HG02588 (cell line): ENCODE measurements around the gene GLT1D1.
"Not testable (repeated sequence)": the region's sequence is repeated elsewhere in the genome, so short reads cannot be mapped to it uniquely, and the experiment has no call there.

Experiments
- ATAC-seq: cut with Tn5 transposase; IDR thresholded peaks from one replicate; pipeline ENCODE4 v1.9.1; 2021; ENCODE audit warnings: mild to moderate bottlenecking, moderate library complexity; ENCODE audit not compliant: unreplicated experiment

The GLT1D1 gene

DNA sequence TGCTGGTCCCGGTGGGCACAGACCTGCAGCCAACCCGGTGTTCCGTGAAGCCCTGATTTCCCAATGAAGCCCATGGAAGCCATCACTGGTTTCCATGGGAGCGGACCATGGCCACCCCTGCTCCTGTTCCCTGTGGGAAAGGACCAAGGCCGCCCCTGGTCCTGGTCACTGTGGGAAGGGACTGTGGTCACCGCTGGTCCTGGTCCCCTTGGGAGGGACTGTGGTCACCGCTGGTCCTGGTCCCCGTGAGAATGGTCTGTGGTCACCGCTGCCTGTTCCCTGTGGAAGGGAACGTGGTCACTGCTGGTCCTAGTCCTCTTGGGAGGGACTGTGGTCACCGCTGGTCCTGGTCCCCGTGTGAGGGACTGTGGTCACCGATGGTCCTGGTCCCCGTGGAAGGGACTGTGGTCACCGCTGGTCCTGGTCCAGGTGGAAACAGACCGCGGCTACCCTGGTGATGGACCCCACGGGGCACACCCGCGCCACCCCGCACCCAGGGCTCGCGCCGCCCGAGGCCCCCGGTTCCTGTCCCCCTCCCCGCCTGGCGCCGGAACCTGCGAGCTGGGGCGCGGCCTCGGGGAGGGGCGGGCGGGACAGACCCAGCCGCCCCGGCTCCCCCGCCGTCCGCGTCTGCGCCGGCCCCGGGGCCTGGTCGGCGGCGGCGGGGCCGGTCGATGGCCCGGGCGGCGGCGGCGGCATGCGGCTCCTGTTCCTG, at the start of gene GLT1D1:
Gene GLT1D1, plus strand, starts transcription at position 594 of the 715 bp plus-strand sequence. Its CDS starts 104 bp downstream, at position 698.
- ATAC-seq: peak; percentile 30

DNA sequence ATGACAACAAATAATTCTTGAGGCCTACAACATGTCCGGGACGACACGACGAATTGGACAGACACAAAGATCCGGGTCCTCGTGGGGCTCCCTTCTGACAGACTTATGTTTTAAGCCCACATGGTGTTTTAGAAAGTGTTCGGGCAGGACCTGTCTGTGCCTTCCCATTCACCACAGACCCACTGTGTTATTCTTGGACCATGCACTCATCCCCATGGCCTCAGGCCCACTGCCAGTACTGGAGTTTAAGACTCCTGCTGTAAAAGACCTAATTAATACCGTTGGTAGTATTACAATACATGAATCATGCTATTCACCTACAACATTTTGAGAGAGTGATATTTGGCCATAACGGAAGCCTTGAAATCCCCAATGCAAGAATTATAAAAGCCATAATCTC, 49.5 kb upstream of the GLT1D1 start:
- ATAC-seq: no peak

DNA sequence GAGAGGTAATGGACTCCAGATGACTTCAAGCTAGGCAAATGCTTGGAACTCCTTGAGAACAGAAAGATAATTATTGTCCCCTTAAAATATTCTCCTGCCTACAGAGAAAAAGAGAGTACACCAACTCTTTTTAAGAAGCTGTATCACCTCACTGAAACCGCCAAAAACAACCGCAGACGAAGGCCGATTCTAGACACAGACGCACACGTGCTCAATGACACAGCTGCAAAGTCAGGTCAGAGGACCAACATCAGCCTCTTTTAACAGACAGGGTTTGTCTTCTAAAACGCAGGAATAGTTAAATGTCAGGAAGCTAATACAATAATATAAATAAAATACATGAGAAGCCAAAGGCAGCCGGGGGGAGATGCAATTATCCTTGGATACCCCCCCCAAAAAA, 48.5 kb upstream of the GLT1D1 start:
- no peak for ATAC-seq

DNA sequence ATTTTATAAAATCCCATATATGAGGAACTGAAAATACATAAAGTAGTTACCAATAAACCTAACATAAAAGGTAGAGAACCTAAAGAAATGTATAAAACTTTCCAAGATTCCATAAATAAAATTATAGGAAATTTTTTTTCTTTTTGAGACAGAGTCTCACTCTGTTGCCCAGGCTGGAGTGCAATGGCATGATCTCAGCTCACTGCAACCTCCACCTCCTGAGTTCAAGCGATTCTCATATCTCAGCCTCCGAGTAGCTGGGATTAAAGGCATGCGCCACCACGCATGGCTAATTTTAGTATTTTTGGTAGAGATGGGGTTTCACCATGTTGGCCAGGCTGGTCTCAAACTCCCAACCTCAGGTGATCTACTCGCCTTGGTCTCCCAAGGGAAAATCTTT, 47.9 kb upstream of the GLT1D1 start:
- not testable (repeated sequence) for ATAC-seq

DNA sequence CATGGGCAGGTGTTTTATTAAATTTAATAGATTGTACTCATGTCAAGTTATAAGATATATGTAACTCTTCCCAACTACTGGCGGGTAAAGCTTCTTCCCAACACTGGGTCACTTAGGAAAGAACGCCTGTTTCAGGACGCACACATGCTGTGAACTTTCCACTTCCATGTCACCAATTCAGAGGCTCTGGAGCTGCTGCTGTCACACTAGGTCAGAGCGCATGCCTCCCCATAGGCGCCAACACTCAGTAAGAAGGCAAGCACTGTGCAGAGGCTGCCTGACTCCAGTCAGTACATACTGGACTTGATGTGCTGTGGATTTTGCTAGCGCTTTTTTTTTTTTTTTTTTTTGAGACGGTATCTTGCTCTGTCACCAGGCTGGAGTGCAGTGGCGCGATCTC, 46.7 kb upstream of the GLT1D1 start:
- ATAC-seq: no peak

DNA sequence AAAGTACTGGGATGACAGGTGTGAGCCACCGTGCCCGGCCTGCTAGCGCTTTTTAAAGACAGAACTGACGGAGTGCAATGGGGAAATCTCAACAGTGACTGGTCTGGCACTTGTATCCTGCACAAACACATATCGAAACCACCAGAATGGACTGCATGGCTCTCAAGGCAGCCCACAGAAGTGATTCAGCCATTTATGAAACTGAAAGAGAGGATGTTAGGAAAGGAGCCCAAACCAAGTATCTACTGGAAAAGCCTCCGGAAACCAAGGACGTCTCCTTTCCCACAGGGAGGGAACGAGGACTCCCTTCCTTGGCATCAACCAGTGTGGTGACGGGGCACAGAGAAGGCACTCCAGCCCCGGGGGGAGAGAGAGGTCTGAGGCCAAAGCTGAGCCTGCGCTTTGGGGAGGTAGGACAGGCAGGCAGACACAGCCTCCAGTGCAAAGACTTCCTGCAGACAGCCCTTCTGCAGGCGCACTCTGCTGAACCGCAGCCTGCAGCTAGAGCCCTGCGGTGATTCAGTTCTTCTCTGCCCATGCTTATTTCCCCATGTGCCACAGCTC, 46.0 kb upstream of the GLT1D1 start:
- no peak for ATAC-seq

DNA sequence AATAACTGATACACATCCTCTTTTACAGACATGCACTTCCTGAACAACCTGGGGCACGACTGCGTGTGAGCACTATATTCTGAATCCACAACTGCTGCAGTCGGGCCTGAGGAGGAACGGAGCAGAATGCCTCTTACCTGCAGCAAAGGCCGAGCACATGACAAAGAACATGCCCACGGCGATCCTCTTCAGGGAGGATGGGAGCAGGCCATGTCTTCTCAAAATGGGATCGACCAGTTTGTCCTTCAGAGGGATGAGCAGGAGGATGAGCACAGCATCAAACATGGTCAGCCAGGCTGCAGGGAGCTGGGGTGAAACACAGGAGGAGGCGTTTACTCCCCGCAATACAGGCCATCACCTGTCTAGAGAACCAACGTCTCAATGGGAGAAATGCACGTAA, 44.6 kb upstream of the GLT1D1 start:
- no peak for ATAC-seq

DNA sequence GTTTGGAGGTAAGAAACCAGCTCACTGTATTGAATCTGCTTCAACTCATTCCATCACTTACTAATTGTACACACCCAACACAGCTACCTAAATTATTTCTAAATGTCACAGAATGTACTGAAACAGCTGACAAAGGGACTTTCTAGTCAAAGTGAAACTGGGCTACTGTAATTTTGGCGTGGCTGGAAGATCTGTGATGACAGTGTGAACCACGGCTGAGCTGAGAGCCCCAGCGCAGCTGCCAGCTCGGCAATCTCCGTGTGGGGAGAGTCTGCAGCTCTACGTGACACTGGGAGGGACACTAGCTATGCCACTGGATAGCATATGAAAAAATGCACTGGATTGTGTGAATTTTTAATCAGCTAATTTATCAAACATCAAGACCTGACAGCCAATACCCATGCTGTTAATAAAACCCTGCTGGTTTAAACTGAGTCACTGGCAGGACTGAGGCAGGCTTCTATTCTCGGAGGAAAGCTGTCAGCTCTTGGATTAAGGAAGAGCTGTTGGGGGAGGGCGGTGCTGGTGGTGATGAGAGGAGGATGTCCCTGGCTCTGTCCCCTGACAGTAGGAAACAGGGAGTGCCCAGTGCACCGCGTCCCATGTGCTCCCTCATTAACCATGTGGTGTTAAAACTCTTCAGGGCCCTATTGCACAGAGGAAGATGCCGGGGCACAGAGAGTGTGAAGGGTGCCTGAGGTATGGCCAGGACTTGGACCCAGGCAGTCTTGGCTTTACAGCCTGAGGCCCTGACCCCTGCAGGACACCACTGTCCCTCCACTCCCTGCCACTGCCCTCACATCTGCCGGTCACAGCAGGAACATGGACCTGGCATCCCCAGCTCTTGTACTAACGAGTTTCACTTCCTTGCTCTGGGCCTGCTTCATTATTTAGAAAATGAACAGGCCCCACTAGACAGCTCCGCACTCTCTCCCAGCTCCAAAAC, 42.8 kb upstream of the GLT1D1 start:
- ATAC-seq: peak; percentile 84

DNA sequence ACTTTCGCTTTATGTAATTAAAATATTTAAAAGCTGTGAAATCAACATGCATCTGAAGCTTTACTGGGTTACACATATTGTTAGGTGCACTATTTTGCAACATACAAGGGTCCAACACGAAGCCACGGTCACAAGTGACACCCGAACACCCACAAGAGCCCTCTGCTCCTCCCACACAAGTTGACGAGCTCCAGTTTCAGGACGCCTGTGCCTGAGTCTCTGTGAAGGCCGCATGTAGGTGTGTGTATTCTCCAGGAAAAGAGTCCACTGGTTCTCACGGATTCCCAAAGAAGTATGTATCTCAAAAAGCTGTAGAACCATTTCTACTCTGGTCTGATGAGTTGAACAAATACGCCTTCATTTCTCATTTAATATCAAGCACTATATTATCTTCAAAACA, 41.5 kb upstream of the GLT1D1 start:
- ATAC-seq: no peak

DNA sequence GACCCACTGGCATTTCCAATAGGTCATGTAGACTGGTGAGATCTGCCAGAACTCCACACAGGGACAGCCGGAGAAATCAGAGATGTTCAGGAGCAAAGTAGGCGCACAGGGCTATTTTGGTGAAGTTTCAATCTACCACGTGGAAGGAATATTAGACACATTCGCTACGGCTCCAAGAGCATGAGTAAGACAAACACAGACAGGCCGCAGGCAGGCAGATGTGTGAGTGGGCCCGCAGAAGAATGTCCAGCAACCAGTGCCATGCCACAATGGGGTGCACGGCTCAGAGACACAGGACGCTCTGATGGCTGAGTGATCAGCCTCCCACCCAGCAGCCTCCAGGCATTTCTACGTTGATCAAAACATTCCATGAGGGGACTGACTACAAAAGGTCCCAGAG, 39.9 kb upstream of the GLT1D1 start:
- ATAC-seq: no peak

DNA sequence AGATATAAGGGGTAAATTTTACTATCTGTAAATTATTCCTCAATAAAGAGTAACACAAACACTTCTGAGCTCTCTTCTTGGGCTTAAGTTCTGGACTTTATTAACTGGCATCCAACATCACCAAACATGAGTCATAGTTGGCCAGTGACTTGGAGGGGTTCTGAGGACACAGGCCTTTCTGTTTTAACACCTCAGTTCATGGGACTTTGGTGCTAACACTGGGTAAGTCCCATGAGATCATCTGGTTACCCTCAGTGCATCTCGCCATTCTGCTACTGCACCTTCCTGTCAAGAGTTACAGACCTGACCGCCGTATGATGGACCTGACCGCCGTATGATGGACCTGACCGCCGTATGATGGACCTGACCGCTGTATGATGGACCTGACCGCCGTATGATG, 39.4 kb upstream of the GLT1D1 start:
- peak; percentile 42 for ATAC-seq

DNA sequence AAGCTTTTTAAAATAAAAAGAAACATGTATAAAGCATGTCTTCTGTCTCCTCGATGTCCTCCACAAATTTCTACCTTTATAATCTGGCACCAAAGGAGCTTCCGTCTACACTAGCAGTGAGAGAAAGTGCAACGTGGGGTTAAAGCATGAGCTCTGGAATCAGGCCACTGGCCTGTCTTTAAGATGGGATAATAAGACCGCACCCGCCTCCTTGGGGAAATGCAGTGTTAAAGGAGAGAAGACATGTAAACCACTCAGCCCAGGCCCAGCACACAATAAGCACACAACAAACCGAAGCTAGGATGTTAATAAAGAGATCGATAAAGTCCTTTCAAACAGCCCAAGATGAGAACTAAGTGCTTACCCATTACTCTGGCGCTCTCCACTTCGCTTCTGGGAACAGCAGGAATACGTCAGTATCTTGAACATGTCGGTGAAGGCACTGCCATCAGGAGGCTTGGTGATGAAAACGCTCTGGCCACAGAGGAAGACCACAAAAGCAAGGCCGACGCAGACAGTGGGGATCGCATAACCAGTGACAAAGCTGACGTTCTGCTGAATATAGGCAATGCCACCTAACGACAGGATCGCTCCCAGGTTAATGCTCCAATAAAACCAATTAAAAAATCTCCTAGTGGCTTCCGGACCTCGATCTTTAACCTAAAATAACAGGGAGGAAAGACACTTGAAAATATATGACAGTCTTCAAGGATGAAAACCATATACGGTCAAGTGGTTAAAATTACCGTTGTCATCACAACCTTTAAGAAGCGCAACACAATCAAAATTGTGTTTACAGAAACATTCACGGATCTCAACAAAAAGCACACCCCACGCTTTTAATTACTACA, 38.6 kb upstream of the GLT1D1 start:
- ATAC-seq: no peak

DNA sequence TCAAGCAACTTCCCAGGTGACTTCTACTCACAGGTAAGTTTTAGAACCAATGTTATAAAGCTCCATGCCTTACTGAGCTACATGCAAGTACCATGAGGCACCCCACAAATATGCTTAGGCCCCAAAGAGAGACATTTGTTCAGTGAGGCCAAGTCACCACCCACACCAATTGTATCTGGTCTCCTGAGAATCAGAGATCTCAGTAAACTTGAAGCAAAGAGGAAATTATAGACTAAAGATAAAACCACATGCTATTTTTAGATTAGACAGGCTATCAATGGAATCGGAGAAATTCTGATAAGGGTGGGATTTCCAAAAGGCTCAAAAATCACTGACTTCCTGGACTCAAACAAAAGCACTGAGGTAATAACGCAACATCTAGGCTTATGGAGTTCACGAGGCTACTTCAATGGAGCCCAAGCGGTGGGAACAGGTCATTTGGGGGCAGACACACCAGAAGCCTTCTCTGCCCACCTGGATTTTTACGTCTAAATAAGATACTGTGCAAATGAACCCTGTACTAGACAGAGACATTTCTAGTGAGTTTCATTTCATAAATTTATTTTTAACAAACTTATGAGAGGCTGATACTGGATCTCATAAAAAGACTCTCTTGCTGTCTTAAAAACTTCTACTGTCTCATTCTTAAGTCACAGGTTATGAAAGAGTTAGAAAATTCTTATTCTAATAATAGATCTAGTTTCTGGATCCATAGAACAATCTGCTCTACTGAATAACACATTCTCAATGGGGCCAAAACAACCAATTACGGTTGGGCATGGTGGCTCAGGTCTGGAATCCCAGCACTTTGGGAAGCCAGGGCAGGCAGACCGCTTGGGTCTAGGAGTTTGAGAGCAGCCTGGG, 37.3 kb upstream of the GLT1D1 start:
- ATAC-seq: no peak

DNA sequence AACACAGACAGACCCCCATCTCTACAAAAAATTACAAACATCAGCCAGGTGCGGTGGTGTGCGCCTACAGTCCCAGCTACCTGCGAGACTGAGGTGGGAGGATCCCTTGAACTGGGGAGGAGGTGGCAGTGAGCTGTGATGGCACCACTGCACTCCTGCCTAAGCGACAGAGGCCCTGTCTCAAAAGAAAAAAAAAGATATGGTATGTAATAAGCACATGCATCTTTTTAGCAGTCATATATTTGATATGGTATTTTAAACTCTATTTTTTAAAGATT, 36.7 kb upstream of the GLT1D1 start:
- ATAC-seq: no peak

DNA sequence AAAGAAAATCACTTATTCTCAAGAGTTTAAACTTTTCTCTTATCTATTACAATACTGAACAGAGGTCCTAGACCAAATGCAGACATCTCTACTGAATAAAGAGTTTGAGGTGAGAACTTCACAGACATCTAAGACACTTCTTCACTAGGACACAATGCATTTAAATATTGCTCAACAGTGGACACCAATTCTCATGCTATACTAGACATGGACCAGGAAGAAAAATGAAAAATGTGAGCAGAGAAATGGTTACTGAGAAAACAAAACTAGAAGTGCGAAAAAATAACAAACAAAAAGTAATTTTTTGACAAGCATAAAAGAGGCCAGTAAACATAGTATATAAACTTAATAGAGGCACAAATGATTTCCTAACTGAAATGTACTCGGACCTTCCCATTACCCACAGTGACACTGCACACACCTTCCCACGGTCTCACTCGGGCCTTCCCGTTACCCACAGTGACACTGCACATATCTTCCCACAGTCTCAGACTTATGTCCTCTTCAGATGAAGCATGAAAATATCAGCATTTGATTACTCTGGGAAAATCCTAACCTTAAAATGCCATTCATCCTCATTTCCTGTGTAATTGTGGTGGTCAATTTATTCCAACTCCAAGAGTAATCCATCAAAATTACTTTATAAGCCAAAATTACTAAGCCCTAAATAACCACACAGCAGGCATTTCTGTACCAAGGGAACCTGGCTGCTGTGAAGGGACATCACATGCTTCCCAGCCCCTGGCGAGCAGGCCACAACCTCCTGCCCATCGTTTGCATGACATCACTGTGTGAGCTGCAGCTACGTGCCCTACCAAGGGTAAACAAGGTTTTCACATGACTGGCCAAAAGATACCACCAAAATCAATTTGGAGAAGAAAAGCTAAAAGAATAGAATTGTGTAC, 35.9 kb upstream of the GLT1D1 start:
- peak; percentile 43 for ATAC-seq

DNA sequence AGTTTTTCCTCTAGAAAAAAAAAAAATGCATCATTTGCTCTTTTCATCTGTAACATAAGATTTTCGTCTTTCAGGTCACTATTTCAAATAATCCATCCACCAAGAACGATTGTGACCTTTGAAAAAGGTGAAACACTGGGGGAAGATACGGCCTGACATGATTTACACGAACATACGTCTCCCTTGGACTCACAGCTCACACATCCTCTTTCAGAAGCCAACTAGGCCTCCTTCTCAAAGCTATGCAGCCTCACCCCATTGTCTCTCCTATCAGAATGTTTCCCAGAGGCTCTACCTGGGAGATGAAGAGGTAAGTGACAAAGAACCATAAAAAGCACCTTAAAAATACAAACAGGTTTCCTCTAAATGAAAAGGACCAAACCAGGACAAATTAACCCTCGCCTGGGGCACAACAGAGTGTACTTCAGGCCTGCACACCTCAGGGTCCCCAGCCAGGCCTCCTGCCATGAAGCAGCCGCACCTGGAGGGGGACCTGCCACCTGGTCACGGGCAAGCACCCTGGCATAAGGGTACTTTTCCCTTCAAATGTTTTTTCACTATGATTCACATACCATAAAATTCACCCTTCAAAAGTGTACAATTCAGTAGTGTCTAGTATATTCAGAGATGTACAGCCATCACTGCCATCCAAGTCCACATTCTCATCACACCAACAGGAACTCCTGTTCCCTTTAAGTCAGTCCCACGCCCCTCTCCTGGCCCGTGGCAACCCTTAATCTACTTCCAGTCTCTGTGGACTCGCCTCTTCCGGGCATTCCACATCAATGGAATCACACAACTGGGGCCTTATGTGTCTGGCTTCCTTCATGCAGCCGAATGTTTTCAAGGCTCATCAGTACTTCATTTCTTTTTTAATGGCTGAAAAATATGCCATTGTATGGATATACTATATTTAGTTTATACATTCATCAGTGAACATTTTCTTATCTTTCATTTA, 34.9 kb upstream of the GLT1D1 start:
- ATAC-seq: peak; percentile 29

DNA sequence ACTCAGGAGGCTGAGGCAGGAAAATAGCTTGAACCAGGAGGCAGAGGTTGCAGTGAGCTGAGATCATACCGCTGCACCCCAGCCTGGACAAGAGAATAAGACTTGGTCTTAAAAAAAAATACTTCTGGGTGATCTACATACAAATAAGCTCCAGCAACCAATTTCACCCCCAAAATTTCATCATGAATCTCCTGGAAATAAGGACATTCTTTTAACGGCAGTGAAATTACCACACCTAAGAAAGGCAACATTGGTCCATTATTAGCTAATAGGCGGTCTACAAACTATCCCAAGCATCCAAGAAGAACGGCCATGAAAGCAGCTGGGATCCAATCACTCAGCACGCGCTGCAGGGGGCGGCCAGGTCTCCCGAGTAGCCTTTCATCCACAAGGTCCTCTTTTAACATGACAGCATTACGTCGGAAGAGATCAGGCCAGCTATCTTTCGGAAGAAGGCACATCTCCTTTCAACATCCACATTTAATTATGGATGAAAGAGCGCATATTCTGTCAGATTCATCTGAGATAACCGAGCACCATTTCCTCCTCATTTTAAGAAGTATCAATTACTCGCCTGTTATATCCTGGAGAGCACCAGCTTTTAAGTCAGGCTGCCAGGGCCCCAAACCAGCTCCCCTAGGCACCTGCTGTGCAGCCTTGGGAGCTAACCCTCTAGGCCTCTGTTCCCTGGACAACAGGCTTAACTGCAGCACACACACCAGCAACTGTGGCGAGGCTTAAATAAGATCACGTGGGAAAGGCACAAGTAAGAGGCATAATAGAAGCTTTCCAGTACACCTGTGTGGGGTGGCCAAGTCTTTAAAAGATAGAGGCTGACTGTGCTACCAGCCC, 33.8 kb upstream of the GLT1D1 start:
- ATAC-seq: no peak
